Measurements from ENCODE around the gene MAGI1.

MAGI1 gene

GRCh38 chr3:65950340-65951326 is 88.1 kb downstream of the MAGI1 start:
- TF ChIP-seq CTCF (IDR thresholded peaks at IDR 0.05; ENCODE audit: control extremely low read depth, extremely low read depth, low read depth, missing control alignments) = no peak
- no peak for DNase-seq (ENCODE audit: extremely low spot score)
- ChIA-PET POLR2A (no interaction called here), CTCF (interaction anchor here (0.8 to 3.2 kb wide), 3 partner anchors 9 to 43 kb away, joined by 3 to 9 read pairs (median 3); no protein-coding TSS in a partner anchor)

GRCh38 chr3:65948841-65949573 is 89.7 kb downstream of the MAGI1 start:
- CTCF ChIA-PET = interaction anchor here (1.4 to 3.2 kb wide), 5 partner anchors 11 to 43 kb away, joined by 3 to 9 read pairs (median 4); no protein-coding TSS in a partner anchor
- POLR2A ChIA-PET = no interaction called here
- no peak for TF ChIP-seq CTCF (IDR thresholded peaks at IDR 0.05; ENCODE audit: control extremely low read depth, extremely low read depth, low read depth, missing control alignments)

GRCh38 chr3:65946438-65946837 is 92.3 kb downstream of the MAGI1 start:
- TF ChIP-seq CTCF (IDR thresholded peaks at IDR 0.05; ENCODE audit: control extremely low read depth, extremely low read depth, low read depth, missing control alignments) = no peak
- POLR2A ChIA-PET = no interaction called here
- CTCF ChIA-PET = interaction anchor here (0.9 to 2.8 kb wide), 5 partner anchors 10 to 137 kb away, joined by 3 to 12 read pairs (median 3); no protein-coding TSS in a partner anchor
- DNase-seq (ENCODE audit: extremely low spot score) = no peak

More at GRCh38 chr3:65948841-65949573, 89.7 kb downstream of the MAGI1 start:
- DNase-seq (ENCODE audit: extremely low spot score) = no peak

GRCh38 chr3:65945953-65946352 is 92.8 kb downstream of the MAGI1 start:
- TF ChIP-seq CTCF (IDR thresholded peaks at IDR 0.05; ENCODE audit: control extremely low read depth, extremely low read depth, low read depth, missing control alignments) = no peak
- ChIA-PET POLR2A (no interaction called here), CTCF (interaction anchor here (1.2 to 2.8 kb wide), 2 partner anchors 10 to 11 kb away, joined by 3 to 12 read pairs; no protein-coding TSS in a partner anchor)
- DNase-seq (ENCODE audit: extremely low spot score) = no peak

GRCh38 chr3:65945480-65945879 is 93.2 kb downstream of the MAGI1 start:
- TF ChIP-seq CTCF (IDR thresholded peaks at IDR 0.05; ENCODE audit: control extremely low read depth, extremely low read depth, low read depth, missing control alignments) = no peak
- POLR2A ChIA-PET = no interaction called here
- CTCF ChIA-PET = interaction anchor here (2.8 kb wide), 1 partner anchor 9 kb away, joined by 12 read pairs; no protein-coding TSS in a partner anchor
- DNase-seq (ENCODE audit: extremely low spot score) = no peak

GRCh38 chr3:65944252-65944651 is 94.5 kb downstream of the MAGI1 start:
- DNase-seq (ENCODE audit: extremely low spot score) = no peak
- ChIA-PET CTCF (interaction anchor here (0.8 kb wide), 1 partner anchor 9 kb away, joined by 3 read pairs; no protein-coding TSS in a partner anchor), POLR2A (no interaction called here)
- no peak for TF ChIP-seq CTCF (IDR thresholded peaks at IDR 0.05; ENCODE audit: control extremely low read depth, extremely low read depth, low read depth, missing control alignments)

Measured in GM10248 (cell line).